NB4 (cell line): ENCODE data around the gene FAM120C.

ENCODE experiments used
- MYC ChIP-seq: IDR thresholded peaks from 2 replicates; pipeline ENCODE4 v1.6.1; 2011; ENCODE audit warnings: low read depth, low read length
- POLR2A ChIP-seq: IDR thresholded peaks from 2 replicates; pipeline ENCODE4 v1.6.1; 2011; ENCODE audit warnings: mild to moderate bottlenecking; ENCODE audit not compliant: insufficient read length; ENCODE audit errors: extremely low read depth
- TF ChIP-seq, protein P1 (sequence below): IDR thresholded peaks from one replicate; pipeline ENCODE4 v1.5.1; 2012; ENCODE audit warnings: low read depth, low read length
- TF ChIP-seq, protein P2 (sequence below): IDR thresholded peaks from 2 replicates; pipeline ENCODE4 v1.6.1; 2011; ENCODE audit warnings: low read depth, low read length

DNA sequence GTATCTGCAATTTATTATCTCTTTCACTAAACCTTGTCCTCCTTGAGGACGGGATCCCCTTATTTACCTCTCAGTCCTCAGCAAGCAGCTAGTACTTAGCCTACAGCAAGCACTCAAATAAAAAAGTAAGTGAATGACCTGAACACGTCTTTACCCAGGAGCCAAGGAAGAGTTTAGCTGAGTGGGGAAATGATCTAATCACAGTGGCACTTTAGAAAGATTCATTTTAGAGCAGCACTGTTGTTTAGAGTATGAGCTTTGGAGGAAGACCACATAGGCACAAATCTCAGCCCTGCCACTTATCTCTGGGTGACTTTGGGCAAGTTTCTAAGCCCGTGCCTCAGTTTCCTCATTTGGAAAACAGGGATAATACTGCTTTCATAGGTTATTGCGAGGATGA, 2.7 kb downstream of the FAM120C start:
- TF ChIP-seq, protein P1, sequence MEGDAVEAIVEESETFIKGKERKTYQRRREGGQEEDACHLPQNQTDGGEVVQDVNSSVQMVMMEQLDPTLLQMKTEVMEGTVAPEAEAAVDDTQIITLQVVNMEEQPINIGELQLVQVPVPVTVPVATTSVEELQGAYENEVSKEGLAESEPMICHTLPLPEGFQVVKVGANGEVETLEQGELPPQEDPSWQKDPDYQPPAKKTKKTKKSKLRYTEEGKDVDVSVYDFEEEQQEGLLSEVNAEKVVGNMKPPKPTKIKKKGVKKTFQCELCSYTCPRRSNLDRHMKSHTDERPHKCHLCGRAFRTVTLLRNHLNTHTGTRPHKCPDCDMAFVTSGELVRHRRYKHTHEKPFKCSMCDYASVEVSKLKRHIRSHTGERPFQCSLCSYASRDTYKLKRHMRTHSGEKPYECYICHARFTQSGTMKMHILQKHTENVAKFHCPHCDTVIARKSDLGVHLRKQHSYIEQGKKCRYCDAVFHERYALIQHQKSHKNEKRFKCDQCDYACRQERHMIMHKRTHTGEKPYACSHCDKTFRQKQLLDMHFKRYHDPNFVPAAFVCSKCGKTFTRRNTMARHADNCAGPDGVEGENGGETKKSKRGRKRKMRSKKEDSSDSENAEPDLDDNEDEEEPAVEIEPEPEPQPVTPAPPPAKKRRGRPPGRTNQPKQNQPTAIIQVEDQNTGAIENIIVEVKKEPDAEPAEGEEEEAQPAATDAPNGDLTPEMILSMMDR: no peak
- no peak for TF ChIP-seq POLR2A
- TF ChIP-seq, protein P2, sequence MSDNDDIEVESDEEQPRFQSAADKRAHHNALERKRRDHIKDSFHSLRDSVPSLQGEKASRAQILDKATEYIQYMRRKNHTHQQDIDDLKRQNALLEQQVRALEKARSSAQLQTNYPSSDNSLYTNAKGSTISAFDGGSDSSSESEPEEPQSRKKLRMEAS: no peak
- TF ChIP-seq MYC: no peak
